Measurements from ENCODE around the gene RSU1.

DNA sequence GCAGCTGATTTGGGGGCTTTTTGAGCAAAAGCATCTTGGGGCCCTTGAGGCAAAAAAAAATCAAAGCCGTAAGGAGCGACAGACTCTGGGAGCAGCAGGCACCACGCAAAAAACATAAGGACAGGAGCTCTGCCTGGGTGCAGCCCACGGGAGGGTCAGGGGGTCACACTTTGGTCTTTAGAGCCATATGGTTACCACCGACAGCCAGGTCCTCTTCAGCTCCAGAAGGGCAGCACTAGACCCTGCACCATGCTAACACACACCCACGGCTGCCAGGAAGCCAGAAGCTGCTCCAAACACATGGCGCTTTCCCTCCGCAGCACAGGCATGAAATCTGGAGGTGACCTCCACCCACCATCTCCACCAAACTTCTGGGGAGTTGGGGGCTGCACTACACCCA is 47.1 kb downstream of the RSU1 start:
- TF ChIP-seq POLR2A (IDR thresholded peaks at IDR 0.05), result no peak
- no peak for TF ChIP-seq EP300 (IDR thresholded peaks at IDR 0.05)
- TF ChIP-seq, protein P1, sequence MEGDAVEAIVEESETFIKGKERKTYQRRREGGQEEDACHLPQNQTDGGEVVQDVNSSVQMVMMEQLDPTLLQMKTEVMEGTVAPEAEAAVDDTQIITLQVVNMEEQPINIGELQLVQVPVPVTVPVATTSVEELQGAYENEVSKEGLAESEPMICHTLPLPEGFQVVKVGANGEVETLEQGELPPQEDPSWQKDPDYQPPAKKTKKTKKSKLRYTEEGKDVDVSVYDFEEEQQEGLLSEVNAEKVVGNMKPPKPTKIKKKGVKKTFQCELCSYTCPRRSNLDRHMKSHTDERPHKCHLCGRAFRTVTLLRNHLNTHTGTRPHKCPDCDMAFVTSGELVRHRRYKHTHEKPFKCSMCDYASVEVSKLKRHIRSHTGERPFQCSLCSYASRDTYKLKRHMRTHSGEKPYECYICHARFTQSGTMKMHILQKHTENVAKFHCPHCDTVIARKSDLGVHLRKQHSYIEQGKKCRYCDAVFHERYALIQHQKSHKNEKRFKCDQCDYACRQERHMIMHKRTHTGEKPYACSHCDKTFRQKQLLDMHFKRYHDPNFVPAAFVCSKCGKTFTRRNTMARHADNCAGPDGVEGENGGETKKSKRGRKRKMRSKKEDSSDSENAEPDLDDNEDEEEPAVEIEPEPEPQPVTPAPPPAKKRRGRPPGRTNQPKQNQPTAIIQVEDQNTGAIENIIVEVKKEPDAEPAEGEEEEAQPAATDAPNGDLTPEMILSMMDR (IDR thresholded peaks at IDR 0.05), result no peak
- TF ChIP-seq POLR2AphosphoS5 (IDR thresholded peaks at IDR 0.05), result no peak
